Measurements from ENCODE around the gene EBF3.

EBF3 gene

DNA sequence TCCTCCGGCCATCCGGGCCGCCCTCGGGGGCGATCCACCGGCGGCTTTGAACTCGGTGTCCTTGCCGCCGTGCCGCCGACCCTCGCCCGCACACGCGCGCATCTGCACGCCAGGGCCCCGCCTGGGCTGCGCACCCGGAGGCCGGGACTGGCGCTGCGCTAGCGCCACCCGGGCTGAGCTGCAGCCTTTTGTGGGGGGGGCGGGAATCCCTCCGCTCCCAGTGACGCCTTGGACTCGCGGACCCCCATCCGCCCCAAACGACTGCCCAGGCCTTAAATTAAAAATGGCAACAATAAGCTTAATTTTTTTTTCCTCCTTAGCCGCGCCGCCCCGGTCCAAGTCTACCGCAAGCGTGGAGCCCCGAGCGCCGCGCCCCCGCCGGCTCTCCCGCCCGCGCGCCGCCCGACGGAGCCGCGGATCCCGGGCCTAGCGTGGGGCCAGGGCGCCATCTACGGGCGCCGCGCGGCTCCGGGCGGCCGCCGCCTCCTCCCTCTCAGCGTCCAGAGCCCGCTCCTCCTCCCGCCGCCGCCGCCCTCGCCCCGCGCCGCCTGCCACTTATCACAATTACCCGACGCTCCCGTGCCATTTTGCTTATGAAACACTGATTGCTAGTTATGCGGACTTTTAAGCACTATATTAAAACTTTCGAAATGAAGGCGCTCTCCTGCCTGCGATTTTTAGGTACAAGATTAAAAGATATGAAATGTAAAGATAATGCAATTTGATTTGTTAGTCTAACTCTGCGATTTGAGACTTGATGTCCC, 7.5 kb upstream of the EBF3 start:
- Histone ChIP-seq H3K27ac (ENCODE audit: low read length, poor library complexity, severe bottlenecking) (no peak overlapping the region), H3K18ac (ENCODE audit: low read depth in 1 of 2, low read length in 2 of 2) (no peak overlapping the region), H2AFZ (ENCODE audit: low read depth, low read length) (no peak overlapping the region), H3K27me3 (ENCODE audit: control insufficient read depth in 1 of 2, insufficient read depth in 1 of 2, low read length in 2 of 2) (peaks cover 0 to 87% of the 10 kb centered on the region in 2 experiments), H3K79me1 (replicated peaks; ENCODE audit: low read length, poor library complexity, severe bottlenecking) (no peaks in the 10 kb centered on the region), H3K4me1 (ENCODE audit: control insufficient read depth, insufficient read depth, low read depth, low read length) (peaks cover 37% of the 10 kb centered on the region), H2BK15ac (ENCODE audit: low read depth, poor library complexity, severe bottlenecking) (no peak overlapping the region), H2BK12ac (ENCODE audit: low read length in 2 of 2) (no peak overlapping the region), H3K9me3 (ENCODE audit: control insufficient read depth, low read length) (no peaks in the 10 kb centered on the region), H3K36me3 (ENCODE audit: control insufficient read depth in 1 of 2, insufficient read depth in 2 of 2, low read depth in 1 of 2, low read length in 2 of 2) (peaks cover 0 to 4% of the 10 kb centered on the region in 2 experiments), H3K23ac (ENCODE audit: low read length in 2 of 2) (peak overlapping the region in 1 of 2 experiments; percentile 42), H3K9ac (ENCODE audit: low read length) (peak overlapping the region; percentile 95), H2AK5ac (ENCODE audit: low read length, severe bottlenecking) (no peak overlapping the region), H3K4me2 (ENCODE audit: low read length, poor library complexity, severe bottlenecking) (peak overlapping the region; percentile 66), H3K4ac (ENCODE audit: low read depth in 1 of 2, low read length in 2 of 2) (no peak overlapping the region), H4K8ac (ENCODE audit: low read length) (no peak overlapping the region), H4K91ac (ENCODE audit: low read length) (no peak overlapping the region), H2BK5ac (ENCODE audit: low read depth, low read length, poor library complexity, severe bottlenecking) (no peak overlapping the region), H3K14ac (ENCODE audit: low read length in 2 of 2) (no peak overlapping the region), H2BK120ac (ENCODE audit: low read depth, low read length) (no peak overlapping the region), H3K4me3 (ENCODE audit: insufficient read depth in 1 of 2, low read depth in 1 of 2, low read length in 2 of 2) (peak overlapping the region; percentile 46 to 82)
- DNase-seq, result peak; percentile 53
- under 1% methylated on average over 66 of the region's 84 CpGs for WGBS

- H3K4me2 ChIP-seq (ENCODE audit: low read length, poor library complexity, severe bottlenecking), result peak overlapping the region; percentile 46
- H3K27me3 ChIP-seq (ENCODE audit: control insufficient read depth in 1 of 2, insufficient read depth in 1 of 2, low read length in 2 of 2), result peaks cover 0 to 88% of the 10 kb centered on the region in 2 experiments
- H2BK5ac ChIP-seq (ENCODE audit: low read depth, low read length, poor library complexity, severe bottlenecking), result no peak overlapping the region
- H3K36me3 ChIP-seq (ENCODE audit: control insufficient read depth in 1 of 2, insufficient read depth in 2 of 2, low read depth in 1 of 2, low read length in 2 of 2), result peaks cover 0 to 4% of the 10 kb centered on the region in 2 experiments
- no peak for DNase-seq
- peak overlapping the region; percentile 46 to 82 for H3K4me3 ChIP-seq (ENCODE audit: insufficient read depth in 1 of 2, low read depth in 1 of 2, low read length in 2 of 2)
- H3K27ac ChIP-seq (ENCODE audit: low read length, poor library complexity, severe bottlenecking), result no peak overlapping the region
- H3K23ac ChIP-seq (ENCODE audit: low read length in 2 of 2), result peak overlapping the region in 1 of 2 experiments; percentile 85
- H3K9me3 ChIP-seq (ENCODE audit: control insufficient read depth, low read length), result no peaks in the 10 kb centered on the region
- no peak overlapping the region for H2BK120ac ChIP-seq (ENCODE audit: low read depth, low read length)
- no peak overlapping the region for H4K91ac ChIP-seq (ENCODE audit: low read length)
- H3K14ac ChIP-seq (ENCODE audit: low read length in 2 of 2), result no peak overlapping the region
- H3K4me1 ChIP-seq (ENCODE audit: control insufficient read depth, insufficient read depth, low read depth, low read length), result peaks cover 39% of the 10 kb centered on the region
- H4K8ac ChIP-seq (ENCODE audit: low read length), result no peak overlapping the region
- H2AK5ac ChIP-seq (ENCODE audit: low read length, severe bottlenecking), result no peak overlapping the region
- H2AFZ ChIP-seq (ENCODE audit: low read depth, low read length), result no peak overlapping the region
- under 1% methylated on average over 48 of the region's 58 CpGs for WGBS
- H3K4ac ChIP-seq (ENCODE audit: low read depth in 1 of 2, low read length in 2 of 2), result no peak overlapping the region
- no peak overlapping the region for H3K18ac ChIP-seq (ENCODE audit: low read depth in 1 of 2, low read length in 2 of 2)
- H3K79me1 ChIP-seq (replicated peaks; ENCODE audit: low read length, poor library complexity, severe bottlenecking), result no peaks in the 10 kb centered on the region
- H2BK15ac ChIP-seq (ENCODE audit: low read depth, poor library complexity, severe bottlenecking), result no peak overlapping the region
- peak overlapping the region; percentile 95 for H3K9ac ChIP-seq (ENCODE audit: low read length)
- no peak overlapping the region for H2BK12ac ChIP-seq (ENCODE audit: low read length in 2 of 2)
Observed at GRCh38 chr10:129970465-129971364, 6.6 kb upstream of the EBF3 start.

GRCh38 chr10:129969911-129970464, 5.9 kb upstream of the EBF3 start:
- Histone ChIP-seq H2AK5ac (ENCODE audit: low read length, severe bottlenecking) (no peak overlapping the region), H4K91ac (ENCODE audit: low read length) (no peak overlapping the region), H3K4me2 (ENCODE audit: low read length, poor library complexity, severe bottlenecking) (no peak overlapping the region), H3K18ac (ENCODE audit: low read depth in 1 of 2, low read length in 2 of 2) (no peak overlapping the region), H2BK12ac (ENCODE audit: low read length in 2 of 2) (no peak overlapping the region), H3K23ac (ENCODE audit: low read length in 2 of 2) (no peak overlapping the region), H3K27ac (ENCODE audit: low read length, poor library complexity, severe bottlenecking) (no peak overlapping the region), H2BK5ac (ENCODE audit: low read depth, low read length, poor library complexity, severe bottlenecking) (no peak overlapping the region), H3K4me3 (ENCODE audit: insufficient read depth in 1 of 2, low read depth in 1 of 2, low read length in 2 of 2) (peak overlapping the region in 1 of 2 experiments; percentile 82), H4K8ac (ENCODE audit: low read length) (no peak overlapping the region), H3K27me3 (ENCODE audit: control insufficient read depth in 1 of 2, insufficient read depth in 1 of 2, low read length in 2 of 2) (peaks cover 0 to 88% of the 10 kb centered on the region in 2 experiments), H3K9ac (ENCODE audit: low read length) (peak overlapping the region; percentile 95), H3K14ac (ENCODE audit: low read length in 2 of 2) (no peak overlapping the region), H2BK15ac (ENCODE audit: low read depth, poor library complexity, severe bottlenecking) (no peak overlapping the region), H3K9me3 (ENCODE audit: control insufficient read depth, low read length) (no peaks in the 10 kb centered on the region), H3K4me1 (ENCODE audit: control insufficient read depth, insufficient read depth, low read depth, low read length) (peaks cover 42% of the 10 kb centered on the region), H2AFZ (ENCODE audit: low read depth, low read length) (no peak overlapping the region), H3K4ac (ENCODE audit: low read depth in 1 of 2, low read length in 2 of 2) (no peak overlapping the region), H2BK120ac (ENCODE audit: low read depth, low read length) (no peak overlapping the region), H3K79me1 (replicated peaks; ENCODE audit: low read length, poor library complexity, severe bottlenecking) (no peaks in the 10 kb centered on the region), H3K36me3 (ENCODE audit: control insufficient read depth in 1 of 2, insufficient read depth in 2 of 2, low read depth in 1 of 2, low read length in 2 of 2) (peaks cover 0 to 4% of the 10 kb centered on the region in 2 experiments)
- 5% methylated on average over 6 of the region's 14 CpGs for whole genome bisulfite sequencing
- DNase-seq, result no peak
